PFSK-1 (cell line): ENCODE data around the gene CIAO2B.

Experiments used
- FOXP2 ChIP-seq: optimal IDR thresholded peaks from 2 replicates; pipeline ENCODE3; 2011; ENCODE audit warnings: borderline replicate concordance, control low read depth, inconsistent platforms; ENCODE audit not compliant: insufficient read depth; ENCODE audit errors: extremely low read length, extremely low read depth
- POLR2AphosphoS5 ChIP-seq: IDR thresholded peaks from 2 replicates; pipeline ENCODE4 v1.6.1; 2012; ENCODE audit warnings: low read depth, mild to moderate bottlenecking, control low read depth, low read length, moderate library complexity
- SIN3A ChIP-seq: IDR thresholded peaks from 2 replicates; pipeline ENCODE4 v1.6.1; 2012; ENCODE audit warnings: mild to moderate bottlenecking, low read length, moderate library complexity, borderline replicate concordance; ENCODE audit not compliant: insufficient read depth
- TF ChIP-seq, protein P1 (sequence below), 2 experiments: IDR thresholded peaks; 2 replicates each; pipeline versions ENCODE4 v1.6.1 to v1.8.0; 2011 to 2012; ENCODE audit warnings: low read depth in 2 of 2, low read length in 2 of 2, control low read depth in 1 of 2, inconsistent platforms in 1 of 2, mild to moderate bottlenecking in 1 of 2, moderate library complexity in 1 of 2; ENCODE audit not compliant: insufficient read depth in 1 of 2

DNA sequence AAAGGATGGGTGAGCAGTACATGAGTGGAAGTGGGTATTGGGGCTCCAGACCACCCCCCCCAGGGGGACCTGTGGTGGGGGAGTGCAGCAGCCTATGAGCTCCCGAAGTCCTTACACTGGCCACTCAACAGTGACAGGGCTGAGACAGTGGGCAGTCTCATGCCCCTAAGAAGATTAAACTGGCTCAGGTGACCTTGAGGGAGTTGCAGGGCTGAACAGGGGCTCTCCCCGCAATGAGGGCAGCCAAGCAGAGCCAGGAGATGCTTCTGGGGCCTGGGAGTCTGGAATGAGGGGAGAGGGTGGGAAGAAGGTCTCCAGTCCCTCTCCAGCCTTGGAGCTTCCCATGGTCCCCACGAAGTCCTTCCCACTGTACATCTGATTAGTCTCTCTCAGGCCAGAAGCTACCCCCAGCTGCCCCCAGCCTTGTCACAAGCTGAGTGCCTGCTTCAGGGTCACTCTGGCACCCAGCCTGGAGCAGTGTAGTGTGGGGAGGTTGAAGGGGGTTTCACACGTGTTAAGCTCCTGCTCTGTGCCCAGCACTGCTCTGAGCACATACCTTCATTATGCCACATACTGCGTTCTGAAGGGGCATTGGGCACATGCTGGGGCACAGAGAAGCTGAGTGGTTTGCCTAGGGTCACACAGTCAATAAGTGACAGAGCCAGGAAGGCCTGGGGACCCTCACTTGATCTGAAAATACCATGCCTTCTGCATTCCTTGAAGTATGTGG, 14.5 kb downstream of the CIAO2B start:
- TF ChIP-seq POLR2AphosphoS5 (no peak), SIN3A (no peak), FOXP2 (no peak)
- TF ChIP-seq, protein P1, sequence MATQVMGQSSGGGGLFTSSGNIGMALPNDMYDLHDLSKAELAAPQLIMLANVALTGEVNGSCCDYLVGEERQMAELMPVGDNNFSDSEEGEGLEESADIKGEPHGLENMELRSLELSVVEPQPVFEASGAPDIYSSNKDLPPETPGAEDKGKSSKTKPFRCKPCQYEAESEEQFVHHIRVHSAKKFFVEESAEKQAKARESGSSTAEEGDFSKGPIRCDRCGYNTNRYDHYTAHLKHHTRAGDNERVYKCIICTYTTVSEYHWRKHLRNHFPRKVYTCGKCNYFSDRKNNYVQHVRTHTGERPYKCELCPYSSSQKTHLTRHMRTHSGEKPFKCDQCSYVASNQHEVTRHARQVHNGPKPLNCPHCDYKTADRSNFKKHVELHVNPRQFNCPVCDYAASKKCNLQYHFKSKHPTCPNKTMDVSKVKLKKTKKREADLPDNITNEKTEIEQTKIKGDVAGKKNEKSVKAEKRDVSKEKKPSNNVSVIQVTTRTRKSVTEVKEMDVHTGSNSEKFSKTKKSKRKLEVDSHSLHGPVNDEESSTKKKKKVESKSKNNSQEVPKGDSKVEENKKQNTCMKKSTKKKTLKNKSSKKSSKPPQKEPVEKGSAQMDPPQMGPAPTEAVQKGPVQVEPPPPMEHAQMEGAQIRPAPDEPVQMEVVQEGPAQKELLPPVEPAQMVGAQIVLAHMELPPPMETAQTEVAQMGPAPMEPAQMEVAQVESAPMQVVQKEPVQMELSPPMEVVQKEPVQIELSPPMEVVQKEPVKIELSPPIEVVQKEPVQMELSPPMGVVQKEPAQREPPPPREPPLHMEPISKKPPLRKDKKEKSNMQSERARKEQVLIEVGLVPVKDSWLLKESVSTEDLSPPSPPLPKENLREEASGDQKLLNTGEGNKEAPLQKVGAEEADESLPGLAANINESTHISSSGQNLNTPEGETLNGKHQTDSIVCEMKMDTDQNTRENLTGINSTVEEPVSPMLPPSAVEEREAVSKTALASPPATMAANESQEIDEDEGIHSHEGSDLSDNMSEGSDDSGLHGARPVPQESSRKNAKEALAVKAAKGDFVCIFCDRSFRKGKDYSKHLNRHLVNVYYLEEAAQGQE (IDR thresholded peaks at IDR 0.05; ENCODE audit: insufficient read depth in 1 of 2, low read depth in 2 of 2, low read length in 2 of 2): no peak
